ENCODE results near the gene LRP1B.

DNA sequence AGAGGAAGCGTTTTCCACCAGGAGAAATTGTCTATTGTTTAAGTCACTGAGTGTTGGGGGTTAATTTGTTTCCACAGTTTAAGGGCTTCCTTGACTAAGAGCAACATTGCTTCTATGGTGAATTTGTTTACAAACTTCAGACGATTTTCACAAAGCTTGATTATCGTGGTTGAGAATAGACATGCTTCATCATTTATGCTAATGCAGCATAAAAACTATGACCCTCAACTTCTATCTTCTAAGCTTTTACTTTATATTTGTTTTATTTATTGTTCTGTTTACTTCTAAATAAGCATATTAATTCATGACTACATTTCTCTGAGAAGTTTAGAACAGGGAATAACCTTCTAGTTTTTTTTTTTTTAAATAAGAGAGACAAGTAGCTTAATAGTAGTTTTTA lies 483.5 kb downstream of the LRP1B start:
- TF ChIP-seq, protein P1, sequence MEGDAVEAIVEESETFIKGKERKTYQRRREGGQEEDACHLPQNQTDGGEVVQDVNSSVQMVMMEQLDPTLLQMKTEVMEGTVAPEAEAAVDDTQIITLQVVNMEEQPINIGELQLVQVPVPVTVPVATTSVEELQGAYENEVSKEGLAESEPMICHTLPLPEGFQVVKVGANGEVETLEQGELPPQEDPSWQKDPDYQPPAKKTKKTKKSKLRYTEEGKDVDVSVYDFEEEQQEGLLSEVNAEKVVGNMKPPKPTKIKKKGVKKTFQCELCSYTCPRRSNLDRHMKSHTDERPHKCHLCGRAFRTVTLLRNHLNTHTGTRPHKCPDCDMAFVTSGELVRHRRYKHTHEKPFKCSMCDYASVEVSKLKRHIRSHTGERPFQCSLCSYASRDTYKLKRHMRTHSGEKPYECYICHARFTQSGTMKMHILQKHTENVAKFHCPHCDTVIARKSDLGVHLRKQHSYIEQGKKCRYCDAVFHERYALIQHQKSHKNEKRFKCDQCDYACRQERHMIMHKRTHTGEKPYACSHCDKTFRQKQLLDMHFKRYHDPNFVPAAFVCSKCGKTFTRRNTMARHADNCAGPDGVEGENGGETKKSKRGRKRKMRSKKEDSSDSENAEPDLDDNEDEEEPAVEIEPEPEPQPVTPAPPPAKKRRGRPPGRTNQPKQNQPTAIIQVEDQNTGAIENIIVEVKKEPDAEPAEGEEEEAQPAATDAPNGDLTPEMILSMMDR (IDR thresholded peaks at IDR 0.05) = no peak
- no peak for TF ChIP-seq EZH2 (IDR thresholded peaks at IDR 0.05; ENCODE audit: borderline replicate concordance, insufficient read depth, low read depth, low read length, poor library complexity, severe bottlenecking)
